Inferior parietal cortex (tissue), 1 donor: ENCODE data around the gene TBC1D14.
"Not testable (repeated sequence)": the region's sequence is repeated elsewhere in the genome, so short reads cannot be mapped to it uniquely, and the experiment has no call there.

Source experiments
- DNase-seq: peaks from one replicate; pipeline ENCODE4 v3.0.0-alpha.2; 2016; ENCODE audit errors: extremely low spot score

The TBC1D14 gene

DNA sequence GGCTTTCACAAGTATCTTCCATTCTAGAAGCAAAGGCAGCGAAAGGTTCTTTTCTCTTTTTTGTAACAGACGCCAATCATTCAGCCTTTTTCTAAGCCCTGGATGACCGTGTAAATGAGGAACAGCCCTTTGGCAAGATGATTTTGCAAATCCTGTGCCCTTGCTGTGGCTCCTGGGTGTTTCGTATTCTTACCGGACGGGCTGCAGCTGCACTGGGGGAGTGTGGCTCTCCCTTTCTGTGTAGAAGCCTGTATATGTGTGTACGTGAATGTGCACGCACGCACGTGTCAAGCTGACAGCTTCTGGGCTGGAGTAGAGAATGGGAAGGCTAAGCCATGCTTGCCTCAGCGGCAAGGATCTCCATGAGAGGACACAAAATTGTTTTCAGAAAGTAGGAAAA lies 150.0 kb downstream of the TBC1D14 start:
- DNase-seq = no peak

DNA sequence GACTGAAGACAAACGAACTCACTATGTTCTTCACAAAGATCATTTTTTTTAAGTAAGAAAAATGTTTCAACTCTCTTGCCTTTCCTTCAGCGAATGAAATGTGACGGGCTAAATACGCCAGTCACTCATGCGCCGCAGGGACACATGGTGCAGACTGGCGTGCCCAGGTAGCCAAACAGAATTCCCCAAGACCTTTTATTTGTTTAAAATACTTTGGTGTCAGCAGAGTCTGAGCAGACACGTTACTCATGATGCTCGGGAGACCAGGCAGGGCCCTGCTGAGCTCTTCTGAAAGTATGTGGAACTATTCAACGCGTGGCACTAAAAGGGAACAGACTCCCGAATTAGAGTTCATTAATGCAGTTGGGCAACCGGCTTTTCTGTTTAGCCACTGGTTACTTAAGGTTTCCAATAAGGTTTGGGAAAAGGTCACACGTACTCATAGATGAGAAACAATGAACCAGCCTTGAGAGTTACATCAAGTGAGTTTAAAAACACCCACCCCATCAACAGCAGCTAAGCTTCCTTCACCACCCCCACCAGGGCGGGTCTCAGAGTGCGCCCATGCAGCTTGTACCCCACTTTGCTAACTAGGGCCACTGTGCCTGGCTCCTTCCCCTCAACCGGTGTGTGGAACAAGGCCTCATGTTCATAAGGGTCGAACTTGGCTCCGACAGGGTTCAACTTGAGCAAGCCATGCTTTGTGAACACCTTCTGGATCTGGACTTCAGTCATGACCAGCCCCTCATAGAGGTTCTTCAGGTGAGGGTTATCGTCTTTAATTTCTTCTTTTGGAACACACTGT lies 150.9 kb downstream of the TBC1D14 start:
- no peak for DNase-seq

DNA sequence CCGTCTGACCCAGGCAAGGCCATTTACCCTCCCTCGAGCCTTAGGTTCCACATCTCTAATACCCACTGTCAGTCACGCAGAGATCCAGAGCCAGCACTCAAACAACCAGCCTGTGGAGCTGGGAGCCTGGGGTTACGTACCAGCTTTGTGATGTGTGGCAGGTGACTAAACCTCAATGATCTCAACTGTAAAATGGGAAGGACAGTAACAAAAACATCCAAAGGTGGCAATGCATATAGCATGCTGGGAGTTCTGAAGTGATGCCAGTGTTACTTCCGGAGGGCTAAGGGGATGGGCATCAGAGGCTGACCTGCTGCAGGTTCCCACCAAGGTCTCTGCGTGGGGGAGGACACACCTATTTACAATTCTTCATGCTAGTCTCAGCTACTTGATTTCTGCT lies 152.2 kb downstream of the TBC1D14 start:
- no peak for DNase-seq

DNA sequence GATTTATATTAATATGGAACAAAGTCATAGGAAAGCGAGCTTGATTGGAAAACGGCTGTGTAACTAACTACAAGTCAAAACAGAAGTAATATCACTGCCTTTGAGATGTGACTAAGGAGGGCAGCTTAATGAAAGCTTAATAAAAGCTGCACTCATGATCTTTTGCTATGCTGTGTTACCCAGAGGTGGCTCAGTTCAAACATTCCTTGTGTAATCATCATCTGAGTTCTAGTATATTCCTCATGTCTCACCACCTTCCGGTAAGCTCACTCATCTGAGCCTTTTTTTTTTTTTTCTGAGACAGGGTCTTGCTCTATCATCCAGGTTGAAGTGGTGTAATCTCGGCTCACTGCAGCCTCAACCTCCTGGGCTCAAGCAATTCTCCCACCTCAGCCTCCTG lies 153.2 kb downstream of the TBC1D14 start:
- DNase-seq = no peak

DNA sequence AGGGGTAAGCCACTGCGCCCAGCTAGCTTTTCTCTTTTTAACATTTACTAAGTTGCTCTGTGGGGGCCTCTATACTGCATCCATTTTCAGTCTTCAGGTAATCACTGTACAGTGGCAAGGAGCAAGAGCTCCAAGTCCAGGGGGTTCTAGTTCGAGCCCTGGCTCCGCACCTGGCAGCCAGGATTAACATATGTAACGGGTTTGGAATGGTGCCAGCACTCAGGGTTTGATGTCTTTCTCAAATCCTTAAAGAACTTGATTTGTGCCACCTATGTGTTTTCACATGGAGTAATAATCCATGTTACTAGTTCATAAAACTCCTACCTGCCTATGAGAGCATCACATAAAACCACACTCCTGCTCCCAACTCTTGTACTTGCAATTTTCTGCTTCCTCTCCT lies 153.7 kb downstream of the TBC1D14 start:
- DNase-seq = no peak

DNA sequence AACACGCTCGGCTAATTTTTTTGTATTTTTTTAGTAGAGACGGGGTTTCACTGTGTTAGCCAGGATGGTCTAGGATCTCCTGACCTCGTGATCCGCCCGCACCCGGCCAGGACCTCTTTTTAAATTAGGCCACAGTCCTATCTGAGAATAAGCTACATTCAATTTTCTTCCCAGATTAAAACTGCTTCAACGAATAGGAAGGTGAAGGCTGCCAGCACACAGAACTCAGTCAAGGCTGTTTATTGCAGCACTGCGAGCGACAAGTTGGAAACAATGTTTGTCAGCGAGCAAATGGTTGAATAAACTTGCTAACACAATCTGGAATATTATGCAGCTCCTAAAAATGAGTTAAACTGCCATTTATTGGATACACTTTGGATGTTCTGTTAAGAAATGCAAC lies 156.4 kb downstream of the TBC1D14 start:
- DNase-seq = no peak

DNA sequence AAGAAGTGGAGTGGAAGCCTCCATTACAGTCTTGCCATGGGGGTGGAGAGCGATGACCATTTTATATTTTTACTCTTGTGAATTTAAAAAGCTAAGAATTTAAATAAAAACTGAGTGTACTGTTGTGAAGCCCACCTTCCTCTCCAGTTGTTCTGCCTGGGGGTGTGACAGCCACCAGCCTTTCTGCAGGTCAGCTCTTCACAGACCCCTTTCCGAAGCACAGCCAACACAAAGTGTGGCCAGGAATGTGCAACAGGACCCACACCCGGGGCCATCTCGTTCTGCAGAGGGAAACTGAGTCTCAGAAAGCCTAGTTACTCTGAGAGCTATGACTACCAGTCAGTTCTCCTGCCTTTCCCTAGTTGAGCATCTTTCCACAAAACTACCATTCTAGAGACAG lies 156.9 kb downstream of the TBC1D14 start:
- DNase-seq = no peak

DNA sequence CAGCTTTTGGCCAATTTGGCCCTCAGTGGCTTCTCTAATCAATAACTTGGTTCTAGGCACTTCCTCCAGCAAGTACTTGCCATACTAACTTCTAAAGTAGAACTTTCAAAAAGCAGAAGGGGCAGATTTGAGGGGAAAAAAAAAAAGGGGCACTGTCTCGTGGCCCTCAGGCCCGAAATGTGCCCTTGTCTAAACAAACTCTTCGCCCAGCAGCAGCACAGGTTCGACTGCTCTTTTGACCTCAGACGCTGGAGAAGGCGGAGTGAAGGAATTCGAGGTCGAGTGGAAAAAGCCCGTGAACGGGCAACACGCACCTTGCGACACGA lies 157.5 kb downstream of the TBC1D14 start:
- DNase-seq = no peak

DNA sequence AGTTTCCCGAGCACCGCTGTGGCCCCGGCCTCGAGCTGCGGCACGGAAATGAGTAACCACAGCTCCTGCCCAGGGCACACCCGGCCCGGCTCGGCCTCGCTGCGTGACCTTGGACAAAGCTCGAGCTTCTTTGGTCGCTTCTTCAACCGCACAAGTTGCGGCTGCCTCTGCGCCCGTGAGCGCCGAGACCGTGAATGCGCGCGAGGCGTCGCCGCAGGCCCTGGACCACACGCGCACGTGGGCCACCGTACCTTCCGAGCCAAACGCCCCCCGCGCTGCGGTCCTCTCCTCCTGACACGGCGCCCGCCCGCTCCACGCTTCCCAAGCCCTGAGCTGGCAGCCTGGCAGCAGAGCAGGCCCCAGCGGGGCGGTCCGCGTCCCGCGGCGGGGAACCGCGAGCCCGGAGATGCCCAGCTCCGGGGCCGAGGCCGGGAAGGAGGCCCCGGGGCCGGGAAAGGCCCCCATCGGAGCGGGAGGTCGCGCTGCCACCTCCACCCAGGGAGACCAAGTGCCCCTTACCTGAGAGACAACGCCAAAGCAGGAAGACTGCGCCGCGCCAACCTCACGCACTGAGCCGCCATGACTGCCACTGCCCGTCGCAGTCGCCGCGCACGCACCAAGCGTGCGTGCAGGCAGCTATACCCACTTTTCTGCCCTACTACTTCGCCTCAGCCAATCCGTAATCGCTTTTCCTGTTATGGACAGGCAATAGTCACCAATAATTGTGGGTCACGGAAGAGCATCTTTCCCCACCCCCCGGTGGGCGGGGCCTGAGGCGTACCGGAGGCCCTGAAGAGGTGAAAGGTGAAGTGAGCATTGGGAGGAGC lies 158.0 kb downstream of the TBC1D14 start, which contains the start of gene GRPEL1:
Gene GRPEL1 (minus strand): TSS at position 613 of the 827 bp plus-strand sequence. CDS start 32 bp downstream, at position 581.
- DNase-seq = peak; percentile 100

DNA sequence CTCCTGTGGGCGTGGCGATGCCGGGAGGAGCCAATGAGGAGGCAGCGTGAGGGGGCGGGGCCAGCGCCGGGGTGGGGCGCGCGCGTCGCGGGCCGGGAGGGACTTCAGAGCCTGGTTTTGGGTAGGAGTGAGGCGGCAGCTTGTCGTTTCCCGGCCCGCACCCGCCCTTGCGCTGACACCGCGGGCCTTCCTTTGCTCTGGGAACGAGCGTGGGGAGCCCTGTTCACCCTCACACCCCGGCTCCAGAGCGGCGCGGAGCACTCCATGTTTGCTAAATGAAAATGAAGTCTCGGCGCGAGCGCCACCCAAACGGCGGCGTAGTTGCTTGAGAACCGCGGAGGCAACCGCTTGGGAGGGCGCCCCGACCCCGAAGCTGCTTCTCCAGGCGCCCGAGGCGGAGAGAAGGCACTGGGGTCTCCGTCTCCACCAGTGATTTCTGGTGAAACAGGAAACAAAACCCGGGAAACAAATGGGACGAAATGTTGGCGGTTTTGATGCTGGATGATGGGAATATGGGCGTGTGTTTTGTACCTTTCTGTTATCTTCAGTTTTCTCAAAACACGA lies 158.7 kb downstream of the TBC1D14 start:
- no peak for DNase-seq

DNA sequence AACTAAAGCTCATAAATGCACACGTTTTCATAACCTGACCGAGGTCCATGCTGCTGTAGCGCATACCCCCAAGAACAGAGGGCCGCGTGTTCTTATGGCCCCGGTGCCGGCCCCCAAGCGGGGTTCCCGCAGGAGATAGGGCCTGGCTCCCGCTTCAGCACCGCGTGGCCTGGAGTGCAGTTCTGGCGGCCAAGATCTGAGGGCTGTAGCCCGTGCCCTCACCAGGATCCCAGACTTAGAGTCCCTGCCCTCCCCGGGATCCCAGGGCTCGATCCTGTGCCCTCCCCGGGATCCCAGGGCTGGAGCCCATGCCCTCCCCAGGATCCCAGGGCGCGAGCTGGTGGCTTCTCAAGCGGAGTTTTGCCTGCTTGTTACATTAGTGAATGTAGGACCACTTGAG lies 159.3 kb downstream of the TBC1D14 start:
- no peak for DNase-seq

DNA sequence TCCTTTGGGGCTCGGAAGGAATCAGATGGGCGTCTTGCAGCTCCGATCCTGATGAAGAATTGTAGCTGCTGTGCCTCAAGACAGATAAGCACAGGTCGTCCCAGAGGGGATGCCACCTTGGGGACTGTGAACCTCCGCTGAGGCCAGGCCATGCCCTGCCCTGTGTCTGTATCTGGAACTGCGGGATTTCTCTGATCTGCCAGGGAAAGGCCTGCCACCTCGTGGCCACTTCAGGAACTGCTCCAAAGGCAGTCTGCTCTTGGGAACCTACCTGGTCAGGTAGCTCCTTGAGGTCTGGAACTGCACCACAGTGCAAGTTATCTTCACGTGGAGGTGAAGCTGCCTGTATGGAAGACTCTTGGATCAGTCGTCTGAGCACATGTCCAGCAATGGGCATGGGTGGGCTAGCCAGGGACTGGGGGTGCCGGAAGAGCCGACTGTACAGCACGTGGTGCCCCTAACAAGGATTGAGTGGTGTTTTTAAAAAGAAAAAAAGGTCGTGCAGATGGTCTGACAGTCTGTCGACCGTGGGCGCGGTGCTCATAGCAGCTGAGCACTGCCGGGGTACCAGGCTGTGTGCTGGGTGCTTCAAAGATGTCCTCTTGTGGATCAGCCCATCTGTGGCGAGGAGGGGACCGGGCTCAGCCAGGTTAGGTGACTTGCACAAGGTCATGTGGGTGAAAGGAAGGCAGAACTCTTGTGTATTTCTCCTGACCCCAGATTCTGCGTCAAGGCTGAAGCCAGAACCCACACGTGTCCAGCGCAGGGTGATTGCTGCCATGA lies 161.3 kb downstream of the TBC1D14 start:
- DNase-seq = peak; percentile 87

DNA sequence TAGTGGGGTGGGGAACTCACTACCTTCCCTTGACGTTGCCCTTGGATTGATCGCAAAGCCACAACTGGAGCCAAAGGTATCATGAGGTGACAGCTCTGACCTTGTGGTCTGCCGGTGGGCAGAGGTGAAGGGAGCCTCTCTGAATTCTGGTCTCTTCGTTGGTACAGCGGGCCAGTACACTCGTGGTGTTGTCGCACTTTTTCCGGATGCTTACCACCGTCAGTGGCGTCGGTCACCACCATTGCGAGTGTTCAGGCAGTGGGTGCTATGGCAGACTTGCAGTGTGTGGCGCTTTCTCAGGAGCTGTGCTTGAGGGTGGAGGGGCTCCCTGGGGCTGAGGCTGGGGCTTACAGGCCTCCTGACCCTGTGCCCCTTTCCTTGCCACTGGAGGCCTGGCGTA lies 163.4 kb downstream of the TBC1D14 start:
- no peak for DNase-seq

DNA sequence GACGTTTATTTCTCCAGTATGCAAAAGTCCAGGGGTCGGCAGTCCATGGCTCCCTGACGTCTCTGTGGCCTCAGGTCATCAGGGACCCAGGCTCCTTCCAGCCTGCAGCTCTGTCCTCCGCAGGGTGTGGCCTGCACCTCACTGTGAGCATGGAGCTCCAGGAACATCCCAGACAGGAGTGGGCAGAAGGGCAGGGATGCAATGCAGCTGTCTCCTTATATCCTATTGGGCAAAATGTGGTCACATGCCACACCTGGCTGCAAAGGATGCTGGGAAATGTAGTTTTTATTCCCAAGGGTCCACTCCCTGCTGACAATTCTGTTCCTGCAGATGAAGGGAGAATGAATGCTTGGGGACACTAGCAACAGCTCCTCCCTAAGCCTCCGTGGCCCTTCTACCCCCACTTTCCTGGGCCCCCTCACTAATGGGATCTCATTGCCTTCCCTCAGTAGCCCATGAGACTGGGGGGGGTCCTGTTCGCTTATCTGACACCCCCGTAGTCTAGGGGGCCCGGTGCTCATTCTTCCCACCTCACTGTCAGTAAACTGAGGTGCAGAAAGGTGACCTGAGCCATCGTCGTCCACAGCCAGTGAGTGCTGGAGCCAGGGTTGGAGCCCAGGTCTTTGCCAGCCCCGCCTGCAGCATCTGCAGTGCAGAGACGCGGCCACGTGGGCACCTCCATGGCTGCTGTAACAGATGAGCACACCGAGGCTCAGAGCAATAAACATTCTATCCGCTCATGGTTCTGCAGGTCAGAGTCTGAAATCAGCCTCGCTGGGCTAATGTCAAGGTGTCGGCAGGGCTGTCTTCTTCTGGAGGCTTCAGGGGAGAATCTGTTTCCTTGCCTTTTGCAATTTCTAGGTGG lies 164.1 kb downstream of the TBC1D14 start:
- DNase-seq = peak; percentile 66

DNA sequence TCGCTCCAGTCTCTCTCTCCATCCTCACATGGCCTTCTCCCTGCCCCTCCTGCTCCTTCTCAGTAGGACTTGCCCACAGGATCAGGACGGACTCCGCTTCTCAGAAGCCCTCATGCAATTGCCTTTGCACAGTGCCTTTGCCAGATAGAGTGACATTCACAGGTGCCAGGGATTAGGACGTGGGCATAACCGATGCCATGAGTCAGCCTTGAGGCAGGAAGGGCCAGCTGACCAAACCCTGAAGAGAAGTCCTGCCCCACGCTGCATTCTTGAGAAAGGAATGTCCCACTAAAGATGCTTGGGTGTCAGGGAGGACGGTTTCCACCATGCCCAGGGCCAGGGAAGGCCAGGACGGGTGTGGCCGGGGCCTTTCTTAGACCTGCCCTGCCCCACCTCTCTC lies 164.8 kb downstream of the TBC1D14 start:
- DNase-seq = no peak

DNA sequence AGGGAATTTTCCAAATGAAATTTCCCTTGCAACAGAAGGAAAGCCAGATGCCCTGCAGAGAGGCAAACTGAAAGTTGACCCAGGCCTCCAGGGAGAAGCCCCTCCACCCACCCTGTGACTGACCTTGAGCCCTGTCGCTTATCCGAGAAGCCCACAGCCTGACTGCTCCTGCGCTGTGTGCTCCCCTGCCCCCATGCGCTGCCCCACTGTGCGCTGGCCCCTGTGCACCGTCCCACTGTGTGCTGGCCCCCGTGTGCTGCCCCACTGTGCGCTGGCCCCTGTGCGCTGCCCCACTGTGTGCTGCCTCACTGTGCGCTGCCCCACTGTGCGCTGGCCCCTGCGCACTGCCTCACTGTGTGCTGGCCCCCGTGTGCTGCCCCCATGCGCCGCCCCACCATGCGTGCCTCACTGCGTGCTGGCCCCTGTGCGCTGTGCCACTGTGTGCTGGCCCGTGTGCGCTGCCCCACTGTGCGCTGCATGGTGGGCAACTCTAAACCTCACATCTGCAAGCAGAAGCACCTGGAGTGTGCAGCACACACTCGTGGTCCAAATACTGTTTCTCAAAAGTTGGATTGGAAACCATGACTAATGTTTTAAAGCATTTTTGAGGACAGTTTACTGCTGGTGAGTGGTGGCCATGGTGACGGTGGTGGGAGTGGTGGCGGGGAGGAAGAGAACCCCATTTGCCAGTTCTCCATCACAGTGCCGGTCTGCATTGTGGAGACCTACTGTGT lies 166.5 kb downstream of the TBC1D14 start:
- DNase-seq = no peak

DNA sequence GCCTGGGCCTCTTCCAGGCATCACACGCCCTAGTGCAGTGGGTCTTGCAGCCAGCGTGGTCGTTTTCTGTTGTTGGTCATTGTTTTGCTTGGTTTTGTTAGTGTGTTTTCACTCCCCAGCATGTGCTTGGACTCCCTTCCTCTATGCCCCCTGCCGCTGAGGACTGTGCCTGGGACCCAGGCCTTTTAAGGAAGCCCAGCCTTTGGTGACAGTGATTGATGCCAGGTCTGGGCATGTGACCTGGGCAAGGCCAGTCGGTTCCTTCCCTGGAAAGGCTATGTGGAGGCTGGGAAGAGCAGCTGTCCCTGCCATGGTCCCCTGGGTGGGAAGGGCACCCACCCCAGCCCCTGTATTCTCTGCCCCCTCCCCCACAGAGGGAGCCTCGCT lies 167.1 kb downstream of the TBC1D14 start:
- DNase-seq = no peak

DNA sequence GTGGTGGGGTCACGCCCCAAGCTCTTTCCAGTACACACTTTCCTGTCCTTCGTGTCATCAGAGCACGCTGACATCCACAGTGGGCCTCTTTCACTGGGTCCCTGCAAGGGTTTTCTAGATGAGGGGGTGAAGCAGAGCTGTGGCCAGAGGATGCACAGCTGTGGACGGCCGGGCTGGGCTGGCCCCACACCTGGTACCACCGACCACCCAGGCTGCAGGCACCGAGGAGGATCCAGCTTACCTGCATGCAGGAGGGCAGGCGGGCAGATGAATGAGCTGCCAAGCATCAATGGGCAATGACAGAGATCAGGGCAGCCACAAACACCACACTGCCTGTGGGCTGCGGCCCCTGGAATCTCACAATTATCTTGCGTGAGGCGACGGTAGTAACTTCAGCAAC lies 167.7 kb downstream of the TBC1D14 start:
- no peak for DNase-seq

DNA sequence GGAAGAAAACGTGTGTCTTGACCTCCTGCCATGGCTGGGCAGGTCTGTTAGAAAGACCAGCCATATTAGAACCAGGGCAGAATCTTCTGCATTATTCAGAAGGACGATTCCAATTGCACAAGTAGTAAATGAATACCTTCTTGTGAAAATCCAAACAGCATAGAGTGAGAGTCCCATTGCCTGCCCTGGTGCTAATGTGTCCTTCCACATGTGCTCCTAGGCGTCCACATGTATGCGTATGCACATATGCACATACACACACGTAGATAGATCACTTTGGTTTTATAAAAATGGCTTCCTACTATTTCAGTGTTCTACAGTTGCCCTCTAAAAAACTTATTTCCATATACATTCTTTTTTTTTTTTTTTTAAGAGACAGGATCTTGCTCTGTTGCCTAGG lies 168.4 kb downstream of the TBC1D14 start:
- no peak for DNase-seq

DNA sequence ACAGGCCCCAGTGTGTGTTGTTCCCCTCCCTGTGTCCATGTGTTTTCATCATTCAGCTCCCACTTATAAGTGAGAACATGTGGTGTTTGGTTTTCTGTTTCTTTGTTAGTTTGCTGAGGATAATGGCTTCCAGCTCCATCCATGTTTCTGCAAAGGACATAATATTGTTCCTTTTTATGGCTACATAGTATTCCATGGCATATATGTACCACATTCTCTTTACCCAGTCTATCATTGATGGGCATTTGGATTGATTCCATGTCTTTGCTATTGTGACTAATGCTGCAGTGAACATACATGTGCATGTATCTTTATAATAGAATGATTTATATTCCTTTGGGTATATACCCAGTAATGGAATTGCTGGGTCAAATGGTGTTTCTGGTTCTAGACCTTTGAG lies 169.9 kb downstream of the TBC1D14 start:
- DNase-seq = not testable (repeated sequence)
